CD4-positive, alpha-beta T cell treated with Interleukin-2 at 100 ng/mL for 4 hours (primary cell): ENCODE measurements around the gene CCDC144A.
"Not testable (repeated sequence)": the region's sequence is repeated elsewhere in the genome, so short reads cannot be mapped to it uniquely, and the experiment has no call there.

Experiments used
- DNase-seq: peaks from one replicate; pipeline ENCODE4 v3.0.0-alpha.2; 2020; ENCODE audit warnings: low spot score

The CCDC144A gene

DNA sequence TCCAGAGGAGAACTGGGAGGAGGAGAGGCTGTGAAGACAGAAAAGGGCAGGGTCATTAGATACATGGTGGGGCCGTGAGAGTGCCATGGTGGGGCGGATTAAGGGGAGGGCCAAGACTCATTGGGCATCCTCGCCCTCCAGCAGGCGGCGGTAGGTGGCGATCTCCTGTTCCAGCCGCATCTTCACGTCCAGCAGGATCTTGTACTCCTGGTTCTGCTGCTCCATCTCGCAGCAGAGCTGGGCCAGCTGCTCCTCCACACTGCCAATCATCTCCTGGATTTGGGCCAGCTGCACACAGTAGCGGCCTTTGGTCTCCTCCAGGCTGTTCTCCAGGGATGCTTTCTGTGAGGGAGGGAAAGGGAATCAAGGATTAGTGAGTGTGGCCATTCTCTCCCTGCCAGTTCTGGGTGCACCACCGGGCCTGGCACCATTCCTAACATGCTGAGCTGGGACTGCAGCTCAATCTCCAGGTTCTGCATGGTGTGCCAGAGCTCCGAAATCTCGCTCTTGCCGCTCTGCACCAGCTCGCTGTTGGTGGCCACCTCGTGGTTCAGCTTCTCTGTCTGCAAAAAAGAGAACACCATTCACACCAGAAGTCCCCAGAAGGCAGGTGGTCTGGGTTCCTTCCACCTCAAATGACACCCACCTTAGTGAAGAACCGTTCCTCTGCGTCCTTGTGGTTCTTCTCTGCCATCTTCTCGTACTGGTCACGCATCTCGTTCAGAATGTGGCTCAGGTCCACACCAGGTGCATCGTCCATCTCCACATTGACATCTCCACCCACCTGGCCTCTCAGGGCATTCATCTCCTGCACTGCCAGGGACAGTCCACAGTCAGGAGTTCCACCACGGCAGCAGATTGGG is 129.0 kb downstream of the CCDC144A start:
- DNase-seq = no peak

DNA sequence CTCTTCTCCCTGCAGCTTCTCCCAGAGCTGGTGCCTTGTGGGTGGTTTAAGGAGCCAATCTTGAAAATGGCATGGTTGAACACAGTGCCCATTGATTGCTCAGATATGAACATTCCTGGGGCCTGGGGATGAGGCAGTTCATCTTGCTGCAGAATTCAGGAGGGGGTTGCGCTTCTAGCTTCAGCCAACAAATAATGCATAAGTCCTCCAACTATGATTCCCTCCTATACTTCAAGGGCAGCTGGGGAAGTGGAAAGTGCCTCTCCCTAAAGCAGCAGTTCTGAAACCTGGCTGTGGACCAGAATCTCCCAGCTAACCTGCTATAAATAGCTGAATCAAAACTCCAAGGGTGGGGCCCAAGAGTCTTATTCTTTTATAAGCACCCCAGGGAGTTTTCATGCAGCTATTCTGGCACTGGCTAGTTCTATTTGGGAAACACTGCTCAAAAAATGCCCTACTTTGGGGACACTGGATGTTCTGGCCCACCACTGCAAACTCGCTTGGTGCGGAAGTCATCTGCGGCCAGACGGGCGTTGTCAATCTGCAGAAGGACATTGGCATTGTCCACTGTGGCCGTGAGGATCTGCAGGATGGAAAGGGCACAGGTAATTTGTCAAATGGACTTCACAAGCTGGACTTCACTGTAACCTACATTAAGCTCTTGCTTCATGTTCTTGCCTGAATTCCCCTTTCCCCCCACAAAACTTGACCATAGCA is 130.3 kb downstream of the CCDC144A start:
- no peak for DNase-seq

DNA sequence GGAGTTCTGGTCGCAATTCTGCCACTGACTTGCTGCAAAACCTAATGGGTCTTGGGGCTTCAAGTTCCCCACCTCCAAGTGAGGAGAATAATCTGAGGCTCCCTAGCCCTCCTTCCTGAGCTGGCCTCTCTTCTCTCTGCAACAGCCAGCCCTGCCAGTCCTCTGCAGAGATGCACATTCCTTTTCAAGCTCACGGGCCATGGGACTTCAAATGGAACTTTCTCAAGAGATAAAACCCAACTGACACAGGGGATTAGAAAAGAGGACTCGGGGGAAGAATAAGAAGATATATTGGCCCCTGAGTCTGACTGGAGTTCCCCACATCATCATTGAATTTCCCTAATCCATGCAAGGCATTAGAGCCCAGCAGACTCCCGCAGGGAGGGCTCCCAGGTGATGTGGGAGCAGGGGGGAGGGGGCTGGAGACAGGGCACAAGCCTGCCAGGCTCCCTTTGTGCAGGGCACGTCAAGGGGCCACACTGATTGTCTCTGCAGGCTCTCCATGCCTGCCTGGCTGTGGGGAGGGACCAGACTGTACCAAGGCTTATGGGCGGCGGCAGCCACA is 131.0 kb downstream of the CCDC144A start:
- no peak for DNase-seq

DNA sequence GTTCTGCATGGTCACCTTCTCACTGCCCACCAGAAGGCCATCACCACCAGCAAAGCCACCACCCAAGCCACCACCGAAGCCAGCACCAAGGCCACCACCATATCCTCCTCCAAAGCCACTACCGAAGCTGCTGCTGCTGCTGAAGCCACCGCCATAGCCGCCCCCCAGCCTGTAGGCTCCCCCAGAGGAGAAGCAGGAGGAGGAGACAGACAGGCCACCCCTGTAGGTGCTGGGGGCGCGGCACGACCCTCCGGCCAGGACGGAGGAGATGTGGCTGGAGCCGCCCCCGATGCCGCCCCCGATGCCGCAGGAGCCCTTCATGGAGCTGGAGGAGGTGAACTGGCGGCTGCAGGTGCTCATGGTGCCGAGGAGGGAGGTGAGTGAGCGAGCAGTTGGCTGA is 132.1 kb downstream of the CCDC144A start:
- DNase-seq = not testable (repeated sequence)

DNA sequence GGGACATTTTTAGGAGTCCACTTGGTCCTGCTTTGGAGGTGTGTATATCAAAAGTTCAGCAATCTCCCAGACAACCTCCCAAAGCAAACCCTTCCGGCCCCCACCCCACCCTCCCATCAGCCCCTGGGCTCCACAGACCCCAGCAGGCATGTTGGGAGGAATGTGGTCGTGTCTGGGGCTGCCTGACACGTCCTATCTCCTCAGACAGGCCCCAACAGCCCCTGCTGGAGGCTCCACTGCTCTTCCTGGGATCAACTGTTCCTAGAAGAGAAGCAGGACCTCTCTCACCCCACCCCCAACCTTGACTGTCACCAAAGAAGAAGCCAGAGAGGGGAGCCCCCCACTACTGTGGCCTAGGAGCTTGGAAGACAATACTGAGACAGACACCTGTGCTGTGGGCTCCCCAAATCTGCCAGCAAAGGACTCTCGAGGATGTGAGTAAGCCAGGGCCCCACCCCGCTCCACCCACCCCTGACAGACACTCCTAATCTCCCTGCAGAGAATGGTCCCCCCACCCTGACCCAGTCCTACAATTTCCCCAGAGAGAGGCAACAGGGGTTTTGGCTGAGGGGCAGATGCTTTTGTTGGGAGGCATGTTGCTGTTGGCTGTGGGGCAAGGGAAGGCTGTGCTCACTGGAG is 133.8 kb downstream of the CCDC144A start:
- DNase-seq = not testable (repeated sequence)
